Measurements from ENCODE around the gene PPFIBP2.

PPFIBP2 gene

GRCh38 chr11:7555052-7555699, 41.4 kb downstream of the PPFIBP2 start:
- DNase-seq: peak; percentile 79

- DNase-seq: no peak
Measured at GRCh38 chr11:7558046-7558445, 44.2 kb downstream of the PPFIBP2 start.

- no peak for DNase-seq
Measured at GRCh38 chr11:7559398-7560283, 45.8 kb downstream of the PPFIBP2 start.

- DNase-seq: no peak
Measured at GRCh38 chr11:7561562-7561961, 47.8 kb downstream of the PPFIBP2 start.

- no peak for DNase-seq
Measured at GRCh38 chr11:7563281-7563680, 49.5 kb downstream of the PPFIBP2 start.

- DNase-seq: no peak
Measured at GRCh38 chr11:7564803-7565202, 51.0 kb downstream of the PPFIBP2 start.

- DNase-seq: no peak
Measured at GRCh38 chr11:7567311-7567710, 53.5 kb downstream of the PPFIBP2 start.

- no peak for DNase-seq
Measured at GRCh38 chr11:7569044-7569443, 55.2 kb downstream of the PPFIBP2 start.

GRCh38 chr11:7570241-7570640, 56.4 kb downstream of the PPFIBP2 start:
- no peak for DNase-seq

GRCh38 chr11:7570938-7571521, 57.2 kb downstream of the PPFIBP2 start:
- no peak for DNase-seq

- peak; percentile 80 for DNase-seq
Measured at GRCh38 chr11:7571640-7572000, 57.8 kb downstream of the PPFIBP2 start.

- DNase-seq: no peak
Measured at GRCh38 chr11:7572001-7572712, 58.4 kb downstream of the PPFIBP2 start.

GRCh38 chr11:7573193-7573557, 59.4 kb downstream of the PPFIBP2 start:
- DNase-seq: no peak

GRCh38 chr11:7573558-7574296, 59.9 kb downstream of the PPFIBP2 start:
- no peak for DNase-seq

GRCh38 chr11:7574491-7575130, 60.8 kb downstream of the PPFIBP2 start:
- no peak for DNase-seq

- no peak for DNase-seq
Measured at GRCh38 chr11:7575841-7576725, 62.3 kb downstream of the PPFIBP2 start.

- no peak for DNase-seq
Measured at GRCh38 chr11:7576726-7577290, 63.0 kb downstream of the PPFIBP2 start.

GRCh38 chr11:7577291-7578190, 63.7 kb downstream of the PPFIBP2 start:
- no peak for DNase-seq

GRCh38 chr11:7578276-7578955, 64.6 kb downstream of the PPFIBP2 start:
- DNase-seq: no peak
